Fibroblast of the aortic adventitia (primary cell): ENCODE data around the gene CHIT1. TPM values are rescaled to one million over a fixed set of nuclear protein-coding genes. Genes with fewer than 3 reads are reported as not detected.

Experiments used
- DNase-seq: peaks from one replicate; pipeline ENCODE4 v3.0.0-alpha.2; 2010; ENCODE audit warnings: low read depth
- H3K4me3 ChIP-seq: 2 replicates; pipeline ENCODE4 v1.5.1; 2011; ENCODE audit warnings: low read depth, mild to moderate bottlenecking, control low read depth, low read length, moderate library complexity
- total RNA-seq: library from RNA; depleted of rRNA; stranded (reverse); fragments of >200 nt; gene quantifications from 2 replicates; pipeline ENCODE4 v1.2.3, GENCODE V29; 2012; ENCODE audit warnings: low replicate concordance
- TF ChIP-seq, protein P1 (sequence below): IDR thresholded peaks from 2 replicates; pipeline ENCODE4 v1.5.1; 2011; ENCODE audit warnings: mild to moderate bottlenecking, low read length, control low read depth, inconsistent platforms; ENCODE audit not compliant: insufficient read depth

The CHIT1 gene
- total RNA-seq, 1 donor = not detected

DNA sequence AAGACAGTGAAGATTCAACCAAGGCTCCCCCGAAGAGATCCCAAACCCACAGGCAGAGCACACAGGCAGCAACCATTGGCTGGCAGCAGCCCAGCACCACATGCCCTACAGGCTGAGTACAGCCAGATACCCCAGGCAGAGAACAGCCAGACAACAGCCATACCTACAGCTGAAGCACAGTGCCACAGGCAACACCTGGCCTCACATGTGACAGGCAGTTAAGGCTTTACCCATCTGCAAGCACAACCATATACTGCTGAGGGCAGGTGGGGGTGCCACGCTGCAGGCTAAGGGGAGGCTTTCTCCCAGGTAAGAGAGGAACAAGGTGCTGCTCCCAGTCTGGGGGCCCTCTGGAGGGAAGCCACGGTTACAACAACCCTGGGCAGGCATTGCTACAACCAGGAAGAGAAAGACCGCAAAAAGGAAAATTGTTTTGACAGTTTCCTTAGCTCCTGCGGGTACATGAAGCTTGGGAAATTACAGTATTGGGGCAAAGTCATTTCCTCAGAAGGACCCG, 12.3 kb downstream of the CHIT1 start:
- DNase-seq = no peak
- no peak overlapping the region for H3K4me3 ChIP-seq
- TF ChIP-seq, protein P1, sequence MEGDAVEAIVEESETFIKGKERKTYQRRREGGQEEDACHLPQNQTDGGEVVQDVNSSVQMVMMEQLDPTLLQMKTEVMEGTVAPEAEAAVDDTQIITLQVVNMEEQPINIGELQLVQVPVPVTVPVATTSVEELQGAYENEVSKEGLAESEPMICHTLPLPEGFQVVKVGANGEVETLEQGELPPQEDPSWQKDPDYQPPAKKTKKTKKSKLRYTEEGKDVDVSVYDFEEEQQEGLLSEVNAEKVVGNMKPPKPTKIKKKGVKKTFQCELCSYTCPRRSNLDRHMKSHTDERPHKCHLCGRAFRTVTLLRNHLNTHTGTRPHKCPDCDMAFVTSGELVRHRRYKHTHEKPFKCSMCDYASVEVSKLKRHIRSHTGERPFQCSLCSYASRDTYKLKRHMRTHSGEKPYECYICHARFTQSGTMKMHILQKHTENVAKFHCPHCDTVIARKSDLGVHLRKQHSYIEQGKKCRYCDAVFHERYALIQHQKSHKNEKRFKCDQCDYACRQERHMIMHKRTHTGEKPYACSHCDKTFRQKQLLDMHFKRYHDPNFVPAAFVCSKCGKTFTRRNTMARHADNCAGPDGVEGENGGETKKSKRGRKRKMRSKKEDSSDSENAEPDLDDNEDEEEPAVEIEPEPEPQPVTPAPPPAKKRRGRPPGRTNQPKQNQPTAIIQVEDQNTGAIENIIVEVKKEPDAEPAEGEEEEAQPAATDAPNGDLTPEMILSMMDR = no peak

DNA sequence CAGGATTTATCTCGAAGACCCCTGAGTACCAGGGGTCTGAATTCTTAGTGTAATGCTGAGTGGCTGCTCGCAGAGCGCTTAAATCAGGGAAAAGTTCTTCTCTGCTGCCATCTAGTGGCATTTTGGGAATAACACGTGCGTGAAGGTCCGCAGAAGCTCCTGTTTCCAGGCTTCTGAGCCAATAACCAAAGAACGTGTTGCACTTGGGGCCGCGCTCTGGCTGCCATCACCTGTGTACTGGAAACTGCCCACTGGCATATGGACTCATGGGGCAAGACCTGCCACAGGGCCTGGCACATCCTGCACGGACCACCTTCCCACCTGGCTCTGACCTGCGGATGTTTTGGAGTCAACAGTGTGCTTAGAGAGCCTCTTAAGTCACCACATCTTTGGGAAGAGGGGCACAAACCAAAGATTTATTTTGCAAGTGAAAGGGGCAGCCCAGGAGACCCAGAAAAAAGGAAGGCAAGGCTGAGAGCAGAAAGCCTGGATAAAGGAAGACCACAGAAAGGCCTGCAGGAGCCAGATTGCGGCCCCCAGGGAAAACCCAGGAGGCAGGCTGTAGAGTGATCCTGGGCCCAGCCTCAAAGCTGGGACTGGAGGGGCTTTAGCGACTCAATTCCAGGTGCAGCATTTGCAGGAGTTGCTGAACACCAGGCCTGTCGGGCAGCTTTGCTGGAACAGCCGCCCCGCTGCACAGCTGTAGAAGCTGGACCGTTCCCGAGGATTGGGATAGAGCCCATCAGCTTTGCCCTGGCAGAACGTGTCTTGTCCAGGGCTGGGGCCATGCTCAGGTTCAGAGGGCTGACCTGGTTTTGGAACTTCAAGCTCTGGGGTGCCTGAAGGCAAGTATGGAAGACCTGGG, 13.0 kb downstream of the CHIT1 start:
- peak; percentile 84 for DNase-seq
- H3K4me3 ChIP-seq = no peak overlapping the region
- TF ChIP-seq, protein P1 = peak; percentile 70

DNA sequence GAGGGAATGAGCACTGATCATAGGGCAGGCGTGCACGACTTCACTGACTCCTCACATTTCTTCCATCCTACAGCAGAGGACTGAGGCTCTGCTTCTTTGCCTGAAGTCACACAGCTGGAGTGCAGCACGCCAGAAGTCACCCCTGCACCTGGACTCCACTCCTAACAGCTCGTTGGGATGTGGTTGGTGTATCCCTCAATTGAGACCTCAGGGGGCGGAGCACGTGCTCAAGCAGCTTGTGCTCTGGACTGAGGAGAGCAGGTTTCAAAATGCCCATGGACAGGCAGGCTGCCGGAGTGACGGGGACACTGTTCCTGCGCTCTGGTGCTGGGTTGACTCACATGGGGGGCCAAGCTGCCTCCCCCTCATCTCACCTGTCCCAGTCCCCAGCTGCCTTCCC, 13.9 kb downstream of the CHIT1 start:
- TF ChIP-seq, protein P1 = no peak
- H3K4me3 ChIP-seq = no peak overlapping the region
- no peak for DNase-seq

DNA sequence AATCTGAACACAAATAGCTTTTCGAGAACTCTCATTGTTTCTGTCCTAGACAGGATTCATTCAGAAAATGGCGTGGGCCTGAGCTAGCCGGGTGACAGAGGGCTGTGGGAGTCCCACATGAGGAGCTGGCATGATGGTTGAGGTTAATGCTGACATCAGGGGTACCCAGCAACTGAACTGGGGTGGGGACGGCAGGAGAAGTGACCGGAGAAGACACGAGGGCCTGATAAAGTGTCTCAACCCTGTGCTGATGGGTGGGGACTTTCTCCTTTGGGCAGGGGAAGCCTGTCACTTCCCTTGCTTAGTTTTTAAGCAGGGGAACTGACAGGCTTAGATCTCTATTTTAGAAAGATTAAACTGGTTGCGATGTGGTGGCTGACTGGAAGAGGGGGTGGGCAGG, 14.6 kb downstream of the CHIT1 start:
- no peak overlapping the region for H3K4me3 ChIP-seq
- TF ChIP-seq, protein P1 = no peak
- DNase-seq = no peak

DNA sequence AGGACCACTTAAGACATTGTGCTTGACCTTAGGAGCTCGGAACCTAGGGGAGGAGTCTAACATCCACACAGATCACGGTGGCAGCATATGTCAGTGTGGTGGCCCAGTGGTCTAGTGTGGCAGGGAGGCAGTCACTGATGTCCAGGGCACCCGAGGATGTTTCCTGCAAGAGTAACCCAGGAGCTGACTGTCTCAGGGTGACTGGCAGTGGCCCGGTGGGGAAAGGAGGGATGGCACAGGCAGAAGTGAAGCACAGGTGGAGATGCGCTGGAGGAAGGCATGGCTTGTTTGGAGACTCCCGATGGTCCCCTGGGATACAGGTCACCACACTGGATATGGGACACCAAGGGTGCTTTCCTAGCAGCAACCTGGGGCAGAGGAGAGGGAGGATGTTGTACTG, 16.3 kb downstream of the CHIT1 start:
- TF ChIP-seq, protein P1 = no peak
- DNase-seq = no peak

DNA sequence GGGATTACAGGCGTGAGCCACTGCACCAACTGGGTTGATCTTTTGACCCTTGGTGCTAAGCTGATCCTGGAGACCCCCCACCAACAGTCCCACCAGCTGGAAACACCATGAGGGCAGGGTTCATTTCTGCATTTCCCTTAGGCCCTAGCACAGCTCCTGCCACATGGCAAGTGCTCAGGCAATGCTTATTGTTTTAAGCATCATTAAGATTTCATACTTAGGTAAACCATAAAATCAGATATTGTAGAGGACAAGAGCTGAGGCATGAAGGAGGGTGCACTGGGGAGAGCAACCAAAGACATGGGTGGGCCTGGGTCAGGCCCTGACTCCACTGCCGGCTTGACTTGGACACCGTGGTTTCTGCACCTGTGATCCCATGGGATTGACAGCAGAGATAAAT, 17.7 kb downstream of the CHIT1 start:
- TF ChIP-seq, protein P1 = no peak
- DNase-seq = no peak
- H3K4me3 ChIP-seq = no peak overlapping the region

More for the DNA sequence above, 16.3 kb downstream of the CHIT1 start:
- H3K4me3 ChIP-seq = no peak overlapping the region
